KOPT-K1 (cell line): ENCODE data around the gene FRY.

Experiments used
- H3K27ac ChIP-seq: fragments of 200-600 bp; sonication (generic); 2 replicates; pipeline ENCODE4 v1.5.1; 2016; ENCODE audit warnings: antibody characterized with exemption, mild to moderate bottlenecking, low read depth, low read length; ENCODE audit not compliant: poor library complexity, severe bottlenecking
- H3K36me3 ChIP-seq: fragments of 200-600 bp; sonication (generic); 2 replicates; pipeline ENCODE4 v1.5.1; 2017; ENCODE audit warnings: antibody characterized with exemption, mild to moderate bottlenecking, low read length, moderate library complexity; ENCODE audit not compliant: insufficient read depth
- H3K9me3 ChIP-seq: fragments of 200-600 bp; sonication (generic); 2 replicates; pipeline ENCODE4 v1.5.1; 2017; ENCODE audit warnings: antibody characterized with exemption, low read length, mild to moderate bottlenecking; ENCODE audit not compliant: insufficient read depth, poor library complexity, severe bottlenecking

Gene FRY

DNA sequence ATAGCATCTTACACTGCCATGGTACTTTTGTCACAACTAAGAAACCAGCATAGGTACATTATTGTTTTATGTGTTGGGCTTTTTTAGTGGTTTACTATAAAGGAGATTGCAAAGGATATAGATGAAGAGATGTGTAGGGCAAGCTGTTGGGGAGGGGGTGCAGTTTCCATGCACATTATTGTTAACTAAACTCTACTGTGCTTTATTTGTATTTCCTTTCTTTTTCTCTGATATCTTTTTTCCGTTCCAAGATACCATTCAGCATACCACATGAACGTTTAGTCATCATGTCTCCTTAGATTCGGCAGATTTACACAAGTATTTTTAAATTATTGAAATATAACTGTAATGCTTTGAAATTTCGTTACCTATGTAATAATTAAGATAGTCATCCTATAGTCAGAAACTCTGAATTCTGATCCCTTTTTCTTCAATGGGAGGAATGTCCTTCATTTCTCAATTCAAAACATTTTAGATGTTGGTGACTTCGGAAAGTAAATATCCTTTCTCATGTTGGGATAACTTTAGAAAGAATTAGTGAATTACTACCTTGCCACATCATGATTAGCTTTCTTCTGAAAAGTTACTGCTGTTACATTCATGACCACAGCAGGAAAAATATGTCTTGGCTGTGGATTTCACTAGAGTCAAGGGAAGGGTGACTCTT is 82.8 kb downstream of the FRY start:
- Histone ChIP-seq H3K9me3 (no peaks in the 10 kb centered on the region), H3K27ac (no peak overlapping the region), H3K36me3 (no peaks in the 10 kb centered on the region)

DNA sequence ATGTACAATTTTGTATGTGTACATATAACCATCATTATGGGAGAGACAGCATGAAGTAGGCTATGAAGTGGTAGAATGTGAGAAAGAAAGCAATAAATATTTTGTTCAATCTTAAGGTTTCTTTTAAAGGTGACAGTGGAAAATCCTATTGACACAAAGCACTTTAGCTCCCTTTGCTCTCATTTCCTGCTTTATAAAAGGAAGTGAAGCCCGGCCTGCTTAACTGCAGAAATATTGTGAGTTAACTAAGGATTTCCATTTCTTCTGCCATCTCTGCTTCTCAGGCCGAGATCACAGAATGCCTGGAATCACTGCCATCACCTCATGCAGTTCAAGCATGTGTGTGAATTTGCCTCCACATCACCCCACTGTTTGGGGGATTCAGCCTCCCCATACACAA is 83.5 kb downstream of the FRY start:
- Histone ChIP-seq H3K27ac (no peak overlapping the region), H3K36me3 (no peaks in the 10 kb centered on the region), H3K9me3 (no peaks in the 10 kb centered on the region)

- H3K36me3 ChIP-seq, result no peaks in the 10 kb centered on the region
- no peaks in the 10 kb centered on the region for H3K9me3 ChIP-seq
- no peak overlapping the region for H3K27ac ChIP-seq
Observed at GRCh38 chr13:32116210-32116609, 84.6 kb downstream of the FRY start.

GRCh38 chr13:32117001-32117400 is 85.4 kb downstream of the FRY start:
- Histone ChIP-seq H3K36me3 (no peaks in the 10 kb centered on the region), H3K27ac (no peak overlapping the region), H3K9me3 (no peaks in the 10 kb centered on the region)

- H3K36me3 ChIP-seq, result no peaks in the 10 kb centered on the region
- H3K27ac ChIP-seq, result no peak overlapping the region
- H3K9me3 ChIP-seq, result no peaks in the 10 kb centered on the region
Observed at GRCh38 chr13:32117701-32118100, 86.1 kb downstream of the FRY start.

DNA sequence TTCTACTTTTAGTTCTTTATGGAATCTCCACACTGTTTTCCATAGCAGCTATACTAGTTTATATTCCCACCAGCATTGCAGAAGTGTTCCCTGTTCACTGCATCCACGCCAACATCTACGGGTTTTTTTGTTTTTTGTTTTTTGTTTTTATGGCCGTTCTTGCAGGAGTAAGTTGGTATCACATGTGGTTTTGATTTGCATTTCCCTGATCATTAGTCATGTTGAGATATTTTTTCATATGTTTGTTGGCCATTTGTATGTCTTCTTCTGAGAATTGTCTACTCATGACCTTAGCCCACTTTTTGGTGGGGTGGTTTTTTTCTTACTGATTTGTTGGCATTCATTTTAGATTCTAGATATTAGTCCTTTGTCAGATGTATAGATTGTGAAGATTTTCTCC is 89.7 kb downstream of the FRY start:
- Histone ChIP-seq H3K9me3 (no peaks in the 10 kb centered on the region), H3K27ac (no peak overlapping the region), H3K36me3 (no peaks in the 10 kb centered on the region)

DNA sequence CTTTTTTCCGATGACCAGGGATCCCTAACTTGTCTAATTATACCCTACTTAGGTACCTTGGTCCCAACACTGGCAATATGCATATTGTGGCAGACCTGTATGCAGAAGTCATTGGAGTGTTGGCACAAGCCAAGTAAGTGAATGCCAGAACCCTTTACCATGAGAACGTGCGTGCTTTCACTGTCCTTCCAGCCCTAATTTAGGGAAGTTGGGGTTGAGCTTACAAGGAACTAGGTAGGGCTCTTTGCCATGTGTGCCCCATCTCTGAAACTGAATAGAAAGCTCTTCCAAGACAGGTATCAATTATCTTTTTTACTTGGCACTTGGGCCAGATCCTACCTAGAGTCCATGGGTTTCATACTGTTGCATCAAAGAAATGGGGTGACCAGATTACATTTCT is 93.2 kb downstream of the FRY start:
- Histone ChIP-seq H3K27ac (no peak overlapping the region), H3K9me3 (no peaks in the 10 kb centered on the region), H3K36me3 (no peaks in the 10 kb centered on the region)

DNA sequence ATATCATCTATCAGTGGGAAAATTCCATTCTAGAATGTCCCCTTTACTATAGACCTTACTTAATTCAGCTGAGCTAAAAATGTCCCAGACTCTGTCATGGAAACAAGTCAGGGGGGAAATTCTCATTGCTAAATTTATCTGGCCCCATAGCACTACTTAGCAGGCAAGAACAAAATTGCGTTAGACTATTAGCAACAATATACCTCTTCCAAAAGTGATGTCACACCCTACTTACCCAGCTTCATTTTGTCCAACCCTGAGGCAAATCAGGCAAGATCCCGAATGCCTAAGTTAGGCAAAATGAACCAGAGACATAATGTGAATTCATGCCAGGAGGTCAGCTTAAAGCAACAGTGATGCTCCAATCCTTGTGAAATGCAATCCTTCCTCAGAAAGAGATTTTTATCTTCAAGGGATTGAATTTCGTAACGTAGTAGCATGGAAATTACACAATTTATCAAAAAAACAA is 93.7 kb downstream of the FRY start:
- no peaks in the 10 kb centered on the region for H3K9me3 ChIP-seq
- no peak overlapping the region for H3K27ac ChIP-seq
- no peaks in the 10 kb centered on the region for H3K36me3 ChIP-seq

- Histone ChIP-seq H3K36me3 (no peaks in the 10 kb centered on the region), H3K9me3 (no peaks in the 10 kb centered on the region), H3K27ac (no peak overlapping the region)
Observed at GRCh38 chr13:32125751-32126150, 94.2 kb downstream of the FRY start.

DNA sequence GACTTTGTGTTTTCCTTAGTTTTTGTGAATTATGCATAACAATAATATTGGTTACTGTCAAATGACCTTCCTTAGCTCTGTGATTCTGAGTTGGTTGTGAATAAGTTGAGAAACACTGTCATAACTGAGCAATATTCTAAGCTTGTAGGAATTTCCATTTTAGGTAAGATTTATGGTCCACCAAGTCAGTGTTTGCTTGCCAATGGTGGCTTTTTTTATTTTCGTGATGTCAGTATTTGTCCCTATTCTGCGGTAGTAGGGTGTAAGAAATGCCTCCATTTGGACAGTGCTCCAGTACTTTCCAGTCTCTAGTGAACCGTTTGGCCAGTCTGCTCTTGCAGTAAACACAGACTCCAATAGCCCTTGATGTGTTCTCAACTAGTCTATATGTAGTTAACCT is 94.7 kb downstream of the FRY start:
- no peaks in the 10 kb centered on the region for H3K36me3 ChIP-seq
- H3K9me3 ChIP-seq, result no peaks in the 10 kb centered on the region
- H3K27ac ChIP-seq, result no peak overlapping the region

DNA sequence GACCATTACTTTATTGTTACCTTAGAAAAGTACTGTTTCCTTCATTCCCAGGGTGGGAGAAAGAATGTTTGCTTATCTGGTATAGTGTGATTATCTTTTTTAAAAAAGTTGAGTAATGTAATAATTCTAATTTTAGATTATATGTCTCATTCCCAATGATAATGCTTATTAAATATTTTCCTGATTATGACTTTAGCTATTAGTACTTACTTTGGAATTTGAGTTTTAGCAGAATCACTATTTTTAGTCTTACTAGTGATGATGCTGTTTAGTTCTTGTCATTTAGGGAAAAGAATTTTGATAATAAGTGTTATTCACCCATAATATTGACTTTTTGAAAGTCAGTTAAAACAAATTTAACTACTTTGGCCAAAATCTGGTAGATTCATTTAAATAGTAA is 95.2 kb downstream of the FRY start:
- Histone ChIP-seq H3K27ac (no peak overlapping the region), H3K9me3 (no peaks in the 10 kb centered on the region), H3K36me3 (no peaks in the 10 kb centered on the region)

- Histone ChIP-seq H3K36me3 (no peaks in the 10 kb centered on the region), H3K9me3 (no peaks in the 10 kb centered on the region), H3K27ac (no peak overlapping the region)
Observed at GRCh38 chr13:32127691-32128090, 96.1 kb downstream of the FRY start.

- H3K36me3 ChIP-seq, result no peaks in the 10 kb centered on the region
- no peaks in the 10 kb centered on the region for H3K9me3 ChIP-seq
- no peak overlapping the region for H3K27ac ChIP-seq
Observed at GRCh38 chr13:32134241-32135055, 102.9 kb downstream of the FRY start.

DNA sequence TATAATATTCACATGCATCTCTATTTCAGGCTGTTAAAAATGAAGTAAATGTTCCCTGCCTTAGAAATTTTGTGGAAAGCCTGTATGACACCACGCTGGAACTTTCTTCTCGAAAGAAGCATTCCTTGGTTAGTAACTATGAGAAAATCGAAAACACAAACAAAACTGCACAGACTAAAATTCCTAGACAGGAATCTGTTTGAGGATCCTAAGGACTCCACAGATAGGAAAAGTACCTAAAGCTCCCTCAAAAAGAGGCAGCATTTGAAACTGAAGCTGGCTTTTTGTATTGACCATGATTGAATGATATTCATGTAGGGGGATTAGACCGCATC is 103.4 kb downstream of the FRY start:
- Histone ChIP-seq H3K9me3 (no peaks in the 10 kb centered on the region), H3K36me3 (no peaks in the 10 kb centered on the region), H3K27ac (no peak overlapping the region)

GRCh38 chr13:32135655-32136054 is 104.1 kb downstream of the FRY start:
- no peaks in the 10 kb centered on the region for H3K9me3 ChIP-seq
- H3K36me3 ChIP-seq, result no peaks in the 10 kb centered on the region
- H3K27ac ChIP-seq, result no peak overlapping the region

- no peaks in the 10 kb centered on the region for H3K9me3 ChIP-seq
- no peak overlapping the region for H3K27ac ChIP-seq
- H3K36me3 ChIP-seq, result no peaks in the 10 kb centered on the region
Observed at GRCh38 chr13:32136061-32136460, 104.5 kb downstream of the FRY start.
